HFF-Myc (cell line): ENCODE measurements around the gene CACNA1C.

Source experiments
- DNase-seq: peaks from one replicate; pipeline ENCODE4 v3.0.0-alpha.2; 2011; ENCODE audit warnings: low read depth; ENCODE audit errors: extremely low read depth
- H3K4me3 ChIP-seq: replicated peaks from 2 replicates; pipeline ENCODE4 v1.5.1; 2011; ENCODE audit warnings: low read depth, mild to moderate bottlenecking, control low read depth, low read length
- CTCF ChIP-seq: IDR thresholded peaks from 2 replicates; pipeline ENCODE4 v1.5.1; 2012; ENCODE audit warnings: mild to moderate bottlenecking, low read depth, low read length, control low read depth; ENCODE audit errors: missing control alignments

Gene CACNA1C

GRCh38 chr12:2555487-2556082 lies 502.8 kb downstream of the CACNA1C start:
- DNase-seq: no peak
- TF ChIP-seq CTCF: no peak
- no peak overlapping the region for H3K4me3 ChIP-seq

GRCh38 chr12:2557597-2557996 lies 504.8 kb downstream of the CACNA1C start:
- no peak for DNase-seq
- no peak for TF ChIP-seq CTCF
- H3K4me3 ChIP-seq: no peak overlapping the region

- DNase-seq: no peak
- no peak for TF ChIP-seq CTCF
- no peak overlapping the region for H3K4me3 ChIP-seq
Observed at GRCh38 chr12:2559931-2560330, 507.1 kb downstream of the CACNA1C start.

- no peak for TF ChIP-seq CTCF
- DNase-seq: no peak
- no peak overlapping the region for H3K4me3 ChIP-seq
Observed at GRCh38 chr12:2560356-2560755, 507.6 kb downstream of the CACNA1C start.

GRCh38 chr12:2561367-2561766 lies 508.6 kb downstream of the CACNA1C start:
- DNase-seq: no peak
- TF ChIP-seq CTCF: no peak
- H3K4me3 ChIP-seq: no peak overlapping the region

GRCh38 chr12:2562400-2562799 lies 509.6 kb downstream of the CACNA1C start:
- DNase-seq: no peak
- TF ChIP-seq CTCF: no peak

GRCh38 chr12:2563709-2564108 lies 510.9 kb downstream of the CACNA1C start:
- H3K4me3 ChIP-seq: no peak overlapping the region
- DNase-seq: no peak
- TF ChIP-seq CTCF: no peak

More at GRCh38 chr12:2562400-2562799, 509.6 kb downstream of the CACNA1C start:
- no peak overlapping the region for H3K4me3 ChIP-seq
